SW 1271 (cell line): ENCODE measurements around the gene SEMA3G.

ENCODE experiments used
- DNase-seq, 2 experiments: peaks; one replicate each; lab custom pipeline; 2025; lab: John Stamatoyannopoulos, UW

SEMA3G gene

GRCh38 chr3:52453496-52454249 is 8.8 kb upstream of the SEMA3G start, which contains the start of gene TNNC1:
TNNC1 (minus strand) TSS chr3:52454041; CDS start chr3:52454015, 26 bp downstream.
- no peak for DNase-seq

GRCh38 chr3:52452570-52453221 is 7.8 kb upstream of the SEMA3G start:
- no peak for DNase-seq

GRCh38 chr3:52452126-52452525 is 7.2 kb upstream of the SEMA3G start:
- no peak for DNase-seq

GRCh38 chr3:52451237-52452083 is 6.6 kb upstream of the SEMA3G start:
- no peak for DNase-seq

- no peak for DNase-seq
These were observed 5.8 kb upstream of the SEMA3G start for GRCh38 chr3:52450489-52451236.

GRCh38 chr3:52447512-52448355 is 2.8 kb upstream of the SEMA3G start:
- DNase-seq = no peak

GRCh38 chr3:52446631-52447511 is 2.0 kb upstream of the SEMA3G start:
- peak; percentile 40 to 59 for DNase-seq

- DNase-seq = no peak
These were observed 1.1 kb upstream of the SEMA3G start for GRCh38 chr3:52446042-52446441.

- DNase-seq = no peak
These were observed 864 bp downstream of the SEMA3G start for GRCh38 chr3:52443791-52444687.

GRCh38 chr3:52443268-52443610 is 1.7 kb downstream of the SEMA3G start:
- DNase-seq = no peak

- DNase-seq = no peak
These were observed 2.3 kb downstream of the SEMA3G start for GRCh38 chr3:52442409-52443267.

- DNase-seq = no peak
These were observed 3.1 kb downstream of the SEMA3G start for GRCh38 chr3:52441772-52442332.

GRCh38 chr3:52441091-52441771 is 3.7 kb downstream of the SEMA3G start:
- DNase-seq = no peak

- no peak for DNase-seq
These were observed 4.2 kb downstream of the SEMA3G start for GRCh38 chr3:52440671-52441070.

GRCh38 chr3:52440249-52440551 is 4.7 kb downstream of the SEMA3G start:
- DNase-seq = no peak

- no peak for DNase-seq
These were observed 5.3 kb downstream of the SEMA3G start for GRCh38 chr3:52439426-52440248.
